ENCODE measurements around the gene TMEM97. TPM values are rescaled to one million over a fixed set of nuclear protein-coding genes. Genes with fewer than 3 reads are reported as not detected.
A peak's percentile ranks its signal among the peaks of the same experiment; 100 is the strongest.

The TMEM97 gene
- total RNA-seq, 2 donors from 2014 or later = 72.1 to 80.7 TPM

DNA sequence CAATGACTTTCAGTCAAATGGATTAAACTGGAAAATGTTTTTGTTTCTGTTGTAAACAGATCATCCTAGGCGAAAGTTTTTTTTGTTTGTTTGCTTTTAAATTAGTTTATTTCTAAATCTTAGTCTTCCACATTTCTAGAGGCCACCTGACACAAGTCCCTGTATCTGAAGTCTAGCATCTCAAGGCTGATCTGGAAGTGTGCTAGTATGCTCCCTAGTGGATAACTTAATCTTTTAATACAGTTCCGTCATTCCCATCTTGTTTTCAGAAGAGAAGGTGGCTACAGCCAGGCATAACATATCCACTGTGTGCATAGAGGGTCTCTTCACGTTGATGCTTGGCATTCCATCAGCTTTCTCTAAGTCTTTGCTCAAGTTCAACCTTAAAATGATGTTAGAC, 8.7 kb downstream of the TMEM97 start:
- Mint-ChIP-seq H3K4me1 (peaks cover 21% of the 10 kb centered on the region), H3K9me3 (no peaks in the 10 kb centered on the region), H3K27ac (peak overlapping the region; percentile 5), H3K27me3 (ENCODE audit: insufficient read depth) (no peaks in the 10 kb centered on the region), H3K4me3 (no peak overlapping the region), H3K36me3 (ENCODE audit: low read depth) (peaks cover 41% of the 10 kb centered on the region)
- no peaks in the 10 kb centered on the region for H3K27me3 ChIP-seq (ENCODE audit: control insufficient read depth, insufficient read depth, low read length, poor library complexity, severe bottlenecking)
- H3K4me1 ChIP-seq (ENCODE audit: control insufficient read depth, insufficient read depth, low read length) = peaks cover 16% of the 10 kb centered on the region
- H3K4me3 ChIP-seq (ENCODE audit: low read length) = no peak overlapping the region
- peaks cover 44% of the 10 kb centered on the region for H3K36me3 ChIP-seq (ENCODE audit: control insufficient read depth, insufficient read depth, low read length)
- TF ChIP-seq, protein P1, sequence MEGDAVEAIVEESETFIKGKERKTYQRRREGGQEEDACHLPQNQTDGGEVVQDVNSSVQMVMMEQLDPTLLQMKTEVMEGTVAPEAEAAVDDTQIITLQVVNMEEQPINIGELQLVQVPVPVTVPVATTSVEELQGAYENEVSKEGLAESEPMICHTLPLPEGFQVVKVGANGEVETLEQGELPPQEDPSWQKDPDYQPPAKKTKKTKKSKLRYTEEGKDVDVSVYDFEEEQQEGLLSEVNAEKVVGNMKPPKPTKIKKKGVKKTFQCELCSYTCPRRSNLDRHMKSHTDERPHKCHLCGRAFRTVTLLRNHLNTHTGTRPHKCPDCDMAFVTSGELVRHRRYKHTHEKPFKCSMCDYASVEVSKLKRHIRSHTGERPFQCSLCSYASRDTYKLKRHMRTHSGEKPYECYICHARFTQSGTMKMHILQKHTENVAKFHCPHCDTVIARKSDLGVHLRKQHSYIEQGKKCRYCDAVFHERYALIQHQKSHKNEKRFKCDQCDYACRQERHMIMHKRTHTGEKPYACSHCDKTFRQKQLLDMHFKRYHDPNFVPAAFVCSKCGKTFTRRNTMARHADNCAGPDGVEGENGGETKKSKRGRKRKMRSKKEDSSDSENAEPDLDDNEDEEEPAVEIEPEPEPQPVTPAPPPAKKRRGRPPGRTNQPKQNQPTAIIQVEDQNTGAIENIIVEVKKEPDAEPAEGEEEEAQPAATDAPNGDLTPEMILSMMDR (conservative IDR thresholded peaks at IDR 0.05) = no peak
- WGBS, 2 experiments (ENCODE audit: insufficient coverage in 1 of 2, insufficient read length in 1 of 2) = 90 to 95% methylated on average over 2 to 3 of the region's 3 CpGs
- H3K9me3 ChIP-seq (ENCODE audit: control insufficient read depth, low read length) = no peaks in the 10 kb centered on the region
- no peak overlapping the region for H3K27ac ChIP-seq (ENCODE audit: low read depth, low read length)
- DNase-seq = peak; percentile 23
- H3K9ac ChIP-seq (ENCODE audit: extremely low read depth, low read length, poor library complexity, severe bottlenecking) = no peak overlapping the region

DNA sequence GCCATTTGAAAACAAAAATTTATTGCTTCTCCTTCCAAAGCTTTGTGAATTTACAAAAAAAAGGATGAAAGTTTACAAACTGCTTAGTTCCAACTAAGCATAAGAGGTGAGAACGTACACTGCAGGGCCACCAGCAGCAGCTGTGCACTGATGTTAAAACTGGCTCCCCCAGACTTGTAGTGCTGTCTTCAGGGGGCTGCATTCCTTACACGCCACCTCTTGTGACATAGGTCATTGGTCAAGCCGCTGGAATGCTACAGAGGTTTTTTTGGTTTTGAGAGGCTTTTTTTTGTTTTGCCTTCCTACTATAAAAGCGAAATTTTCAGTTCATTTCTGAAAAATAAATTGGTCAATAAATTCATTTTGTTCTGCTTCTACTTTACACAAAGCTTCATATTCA, 9.3 kb downstream of the TMEM97 start:
- Mint-ChIP-seq H3K4me1 (peaks cover 18% of the 10 kb centered on the region), H3K4me3 (no peak overlapping the region), H3K36me3 (ENCODE audit: low read depth) (peaks cover 41% of the 10 kb centered on the region), H3K27ac (peak overlapping the region; percentile 5), H3K27me3 (ENCODE audit: insufficient read depth) (no peaks in the 10 kb centered on the region), H3K9me3 (no peaks in the 10 kb centered on the region)
- Histone ChIP-seq H3K9me3 (ENCODE audit: control insufficient read depth, low read length) (no peaks in the 10 kb centered on the region), H3K36me3 (ENCODE audit: control insufficient read depth, insufficient read depth, low read length) (peaks cover 44% of the 10 kb centered on the region), H3K4me1 (ENCODE audit: control insufficient read depth, insufficient read depth, low read length) (peaks cover 16% of the 10 kb centered on the region), H3K9ac (ENCODE audit: extremely low read depth, low read length, poor library complexity, severe bottlenecking) (no peak overlapping the region), H3K27me3 (ENCODE audit: control insufficient read depth, insufficient read depth, low read length, poor library complexity, severe bottlenecking) (no peaks in the 10 kb centered on the region), H3K27ac (ENCODE audit: low read depth, low read length) (no peak overlapping the region), H3K4me3 (ENCODE audit: low read length) (no peak overlapping the region)
- 74 to 87% methylated on average over 3 to 4 of the region's 4 CpGs for WGBS, 2 experiments (ENCODE audit: insufficient coverage in 1 of 2, insufficient read length in 1 of 2)
- TF ChIP-seq, protein P1 (conservative IDR thresholded peaks at IDR 0.05) = no peak
- DNase-seq = peak; percentile 20

- no peaks in the 10 kb centered on the region for H3K9me3 Mint-ChIP-seq
- 94% methylated on average over 3 to 5 of the region's 5 CpGs for WGBS, 2 experiments (ENCODE audit: insufficient coverage in 1 of 2, insufficient read length in 1 of 2)
- no peak overlapping the region for H3K4me3 Mint-ChIP-seq
- TF ChIP-seq, protein P1 (conservative IDR thresholded peaks at IDR 0.05) = no peak
- Histone ChIP-seq H3K27ac (ENCODE audit: low read depth, low read length) (no peak overlapping the region), H3K36me3 (ENCODE audit: control insufficient read depth, insufficient read depth, low read length) (peaks cover 39% of the 10 kb centered on the region), H3K27me3 (ENCODE audit: control insufficient read depth, insufficient read depth, low read length, poor library complexity, severe bottlenecking) (no peaks in the 10 kb centered on the region), H3K4me3 (ENCODE audit: low read length) (no peak overlapping the region), H3K9me3 (ENCODE audit: control insufficient read depth, low read length) (no peaks in the 10 kb centered on the region), H3K4me1 (ENCODE audit: control insufficient read depth, insufficient read depth, low read length) (peaks cover 10% of the 10 kb centered on the region), H3K9ac (ENCODE audit: extremely low read depth, low read length, poor library complexity, severe bottlenecking) (no peak overlapping the region)
- no peak overlapping the region for H3K27ac Mint-ChIP-seq
- peaks cover 14% of the 10 kb centered on the region for H3K4me1 Mint-ChIP-seq
- no peaks in the 10 kb centered on the region for H3K27me3 Mint-ChIP-seq (ENCODE audit: insufficient read depth)
- H3K36me3 Mint-ChIP-seq (ENCODE audit: low read depth) = peaks cover 37% of the 10 kb centered on the region
- DNase-seq = no peak
These were observed 11.7 kb downstream of the TMEM97 start for GRCh38 chr17:28330671-28331070.
